Astrocyte (in vitro differentiated cells and primary cell): ENCODE data around the gene IL6ST.

Experiments used
- EZH2 ChIP-seq: IDR thresholded peaks from 2 replicates; pipeline ENCODE4 v1.6.1; 2012; ENCODE audit warnings: mild to moderate bottlenecking, low read length, inconsistent platforms; ENCODE audit not compliant: insufficient read depth
- TF ChIP-seq, protein P1 (sequence below): IDR thresholded peaks from 2 replicates; pipeline ENCODE4 v1.5.1; 2011; ENCODE audit warnings: low read depth, mild to moderate bottlenecking, inconsistent platforms, low read length, moderate library complexity; ENCODE audit not compliant: insufficient read depth

DNA sequence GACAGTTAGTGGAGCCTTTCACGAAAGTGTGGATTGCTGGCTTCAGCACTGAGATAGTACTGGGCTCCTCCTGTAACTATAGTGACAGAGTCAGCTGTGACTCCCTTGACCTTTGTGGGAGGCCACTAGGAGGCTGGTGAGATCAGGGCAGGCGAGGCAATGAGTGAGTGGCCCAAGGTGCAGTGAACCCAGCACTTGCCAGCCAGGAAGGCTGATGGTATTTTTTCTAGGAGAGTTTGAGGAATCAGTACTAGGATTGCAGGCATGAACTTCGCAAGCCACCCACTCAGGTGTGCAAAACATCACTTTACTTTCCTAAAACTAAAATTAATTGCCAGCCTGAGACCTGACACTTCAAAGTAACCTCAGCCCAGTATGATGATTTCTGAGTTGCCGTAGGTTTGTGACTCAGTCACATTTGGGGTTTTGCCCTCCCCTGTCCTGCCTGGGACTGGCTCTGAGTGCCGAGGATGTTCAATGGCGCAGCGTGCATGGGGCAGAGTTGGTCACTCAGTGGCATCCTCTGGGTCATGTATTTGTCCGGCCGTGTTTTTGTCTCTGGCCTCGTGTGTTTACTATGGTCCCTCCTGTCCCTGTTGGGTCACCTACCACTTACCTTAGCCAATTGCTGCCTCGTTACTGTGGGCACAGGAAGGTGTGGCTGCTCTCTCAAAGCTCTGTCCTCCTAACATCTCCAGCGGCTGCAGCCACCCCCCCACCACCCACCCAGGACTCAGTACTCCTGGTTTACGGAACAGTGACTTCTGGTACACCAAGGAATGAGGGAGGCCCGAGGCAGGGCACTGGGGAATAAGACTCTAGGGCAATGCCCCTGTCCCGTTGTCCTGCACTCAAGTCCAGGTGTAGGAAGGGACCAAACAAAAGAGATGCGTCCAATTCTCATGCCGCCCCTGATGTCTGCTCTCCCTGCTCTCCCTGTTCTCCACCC is 76.4 kb downstream of the IL6ST start:
- TF ChIP-seq, protein P1, sequence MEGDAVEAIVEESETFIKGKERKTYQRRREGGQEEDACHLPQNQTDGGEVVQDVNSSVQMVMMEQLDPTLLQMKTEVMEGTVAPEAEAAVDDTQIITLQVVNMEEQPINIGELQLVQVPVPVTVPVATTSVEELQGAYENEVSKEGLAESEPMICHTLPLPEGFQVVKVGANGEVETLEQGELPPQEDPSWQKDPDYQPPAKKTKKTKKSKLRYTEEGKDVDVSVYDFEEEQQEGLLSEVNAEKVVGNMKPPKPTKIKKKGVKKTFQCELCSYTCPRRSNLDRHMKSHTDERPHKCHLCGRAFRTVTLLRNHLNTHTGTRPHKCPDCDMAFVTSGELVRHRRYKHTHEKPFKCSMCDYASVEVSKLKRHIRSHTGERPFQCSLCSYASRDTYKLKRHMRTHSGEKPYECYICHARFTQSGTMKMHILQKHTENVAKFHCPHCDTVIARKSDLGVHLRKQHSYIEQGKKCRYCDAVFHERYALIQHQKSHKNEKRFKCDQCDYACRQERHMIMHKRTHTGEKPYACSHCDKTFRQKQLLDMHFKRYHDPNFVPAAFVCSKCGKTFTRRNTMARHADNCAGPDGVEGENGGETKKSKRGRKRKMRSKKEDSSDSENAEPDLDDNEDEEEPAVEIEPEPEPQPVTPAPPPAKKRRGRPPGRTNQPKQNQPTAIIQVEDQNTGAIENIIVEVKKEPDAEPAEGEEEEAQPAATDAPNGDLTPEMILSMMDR = no peak
- TF ChIP-seq EZH2 = no peak
